C4-2B (cell line): ENCODE measurements around the gene AGPAT1.
"Not testable (repeated sequence)": the region's sequence is repeated elsewhere in the genome, so short reads cannot be mapped to it uniquely, and the experiment has no call there.

Experiments
- CTCF ChIP-seq: fragments of 450-650 bp; conservative IDR thresholded peaks from 2 replicates; pipeline ENCODE4 v1.5.1; 2017; ENCODE audit warnings: mild to moderate bottlenecking
- ZFX ChIP-seq: fragments of 450-650 bp; IDR thresholded peaks from 2 replicates; pipeline ENCODE4 v1.6.1; 2017

- TF ChIP-seq CTCF, ZFX: not testable (repeated sequence)
These were observed 12.0 kb upstream of the AGPAT1 start for GRCh38 chr6:32187725-32188380.
